VCaP (cell line): ENCODE results near the gene CTNND2.

ENCODE experiments used
- H3K27ac ChIP-seq: fragments of 450-650 bp; 2 replicates; pipeline ENCODE4 v1.5.1; 2017
- CTCF ChIP-seq: fragments of 450-650 bp; conservative IDR thresholded peaks from 2 replicates; pipeline ENCODE4 v1.5.1; 2017; ENCODE audit warnings: mild to moderate bottlenecking, moderate library complexity

Gene CTNND2

GRCh38 chr5:11268891-11269290 lies 635.4 kb downstream of the CTNND2 start:
- TF ChIP-seq CTCF: no peak
- H3K27ac ChIP-seq: peak overlapping the region; percentile 21; the same call in 1 of the 2 replicates

- TF ChIP-seq CTCF: no peak
- H3K27ac ChIP-seq: no peak overlapping the region
These were observed 637.9 kb downstream of the CTNND2 start for GRCh38 chr5:11266331-11266730.

GRCh38 chr5:11261241-11261640 lies 643.0 kb downstream of the CTNND2 start:
- no peak for TF ChIP-seq CTCF

GRCh38 chr5:11258001-11258400 lies 646.2 kb downstream of the CTNND2 start:
- H3K27ac ChIP-seq: no peak overlapping the region
- no peak for TF ChIP-seq CTCF

More at GRCh38 chr5:11261241-11261640, 643.0 kb downstream of the CTNND2 start:
- H3K27ac ChIP-seq: no peak overlapping the region

GRCh38 chr5:11252523-11252922 lies 651.7 kb downstream of the CTNND2 start:
- no peak overlapping the region for H3K27ac ChIP-seq
- no peak for TF ChIP-seq CTCF

- no peak overlapping the region for H3K27ac ChIP-seq
- no peak for TF ChIP-seq CTCF
These were observed 652.2 kb downstream of the CTNND2 start for GRCh38 chr5:11252075-11252474.

- no peak overlapping the region for H3K27ac ChIP-seq
- TF ChIP-seq CTCF: no peak
These were observed 653.0 kb downstream of the CTNND2 start for GRCh38 chr5:11251247-11251646.

GRCh38 chr5:11248966-11249365 lies 655.3 kb downstream of the CTNND2 start:
- no peak overlapping the region for H3K27ac ChIP-seq
- no peak for TF ChIP-seq CTCF
